ENCODE measurements around the gene VPS26C.

Gene VPS26C

DNA sequence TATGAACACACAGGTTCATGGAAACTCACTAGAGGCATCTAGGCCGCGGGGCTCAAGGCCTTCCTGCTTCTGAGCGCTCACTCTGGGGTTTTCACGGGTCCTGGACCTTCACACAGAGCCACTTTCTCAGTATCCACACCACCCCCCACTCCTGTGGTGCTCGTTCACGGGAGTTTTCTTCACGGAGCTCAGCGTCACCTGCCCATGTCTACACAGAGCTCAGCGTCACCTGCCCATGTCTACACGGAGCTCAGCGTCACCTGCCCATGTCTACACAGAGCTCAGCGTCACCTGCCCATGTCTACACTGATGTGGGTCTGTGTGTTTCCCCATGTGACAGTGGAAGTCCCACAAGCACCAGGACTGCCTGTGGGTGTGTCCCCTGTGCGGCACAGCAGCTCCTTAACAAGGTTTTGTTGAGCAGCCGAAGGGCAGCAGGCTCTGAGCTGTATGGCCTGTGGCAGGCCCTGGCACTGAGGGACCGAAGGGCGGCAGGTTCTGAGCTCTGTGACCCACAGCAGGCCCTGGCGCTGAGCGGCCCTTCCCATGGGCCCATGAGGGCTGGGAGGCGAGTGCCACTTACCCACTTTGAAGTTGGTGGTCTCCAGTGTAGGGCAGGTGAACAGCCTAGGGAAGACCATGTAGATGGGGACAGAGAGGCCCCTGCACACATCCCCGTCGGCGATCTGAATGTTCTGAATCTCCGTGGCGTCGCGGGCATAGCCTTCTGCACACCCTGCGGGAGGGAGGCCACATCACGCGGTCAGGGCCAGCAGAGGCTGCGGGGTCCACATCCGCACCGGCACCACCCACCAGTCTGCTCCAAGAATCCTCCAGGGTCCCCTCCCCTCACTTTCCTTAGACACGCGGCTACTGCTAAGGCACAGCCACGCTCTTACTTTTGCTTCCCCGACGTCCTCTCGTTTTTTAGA lies 39.8 kb downstream of the VPS26C start:
- Histone ChIP-seq H3K4me3 (ENCODE audit: insufficient read depth, low read length, poor library complexity, severe bottlenecking) (no peak overlapping the region), H3F3A (ENCODE audit: insufficient read depth) (peaks cover 11% of the 10 kb centered on the region), H3K9me3 (ENCODE audit: insufficient read depth, low read length) (no peaks in the 10 kb centered on the region), H3K9ac (ENCODE audit: low read length) (no peak overlapping the region), H3K4me2 (ENCODE audit: low read depth, low read length, poor library complexity, severe bottlenecking) (no peak overlapping the region), H3K79me2 (ENCODE audit: insufficient read depth, low read length) (peaks cover 45% of the 10 kb centered on the region), H3K27me3 (ENCODE audit: low read length) (no peaks in the 10 kb centered on the region), H2AFZ (ENCODE audit: low read depth, low read length, severe bottlenecking) (no peak overlapping the region), H3K36me3 (ENCODE audit: low read length) (peaks cover 17% of the 10 kb centered on the region; the same call in 1 of the 2 replicates), H3K9me2 (replicated peaks; ENCODE audit: insufficient read depth, low read length) (no peaks in the 10 kb centered on the region), H3K27ac (ENCODE audit: low read depth, low read length) (no peak overlapping the region), H4K20me1 (ENCODE audit: low read depth, low read length) (peaks cover 4% of the 10 kb centered on the region; the same call in 1 of the 2 replicates)
- TF ChIP-seq EZH2phosphoT487 (conservative IDR thresholded peaks at IDR 0.05; ENCODE audit: low read length): no peak
- no peak for TF ChIP-seq CTCF (IDR thresholded peaks at IDR 0.05; ENCODE audit: insufficient read depth, low read length, poor library complexity, severe bottlenecking)

DNA sequence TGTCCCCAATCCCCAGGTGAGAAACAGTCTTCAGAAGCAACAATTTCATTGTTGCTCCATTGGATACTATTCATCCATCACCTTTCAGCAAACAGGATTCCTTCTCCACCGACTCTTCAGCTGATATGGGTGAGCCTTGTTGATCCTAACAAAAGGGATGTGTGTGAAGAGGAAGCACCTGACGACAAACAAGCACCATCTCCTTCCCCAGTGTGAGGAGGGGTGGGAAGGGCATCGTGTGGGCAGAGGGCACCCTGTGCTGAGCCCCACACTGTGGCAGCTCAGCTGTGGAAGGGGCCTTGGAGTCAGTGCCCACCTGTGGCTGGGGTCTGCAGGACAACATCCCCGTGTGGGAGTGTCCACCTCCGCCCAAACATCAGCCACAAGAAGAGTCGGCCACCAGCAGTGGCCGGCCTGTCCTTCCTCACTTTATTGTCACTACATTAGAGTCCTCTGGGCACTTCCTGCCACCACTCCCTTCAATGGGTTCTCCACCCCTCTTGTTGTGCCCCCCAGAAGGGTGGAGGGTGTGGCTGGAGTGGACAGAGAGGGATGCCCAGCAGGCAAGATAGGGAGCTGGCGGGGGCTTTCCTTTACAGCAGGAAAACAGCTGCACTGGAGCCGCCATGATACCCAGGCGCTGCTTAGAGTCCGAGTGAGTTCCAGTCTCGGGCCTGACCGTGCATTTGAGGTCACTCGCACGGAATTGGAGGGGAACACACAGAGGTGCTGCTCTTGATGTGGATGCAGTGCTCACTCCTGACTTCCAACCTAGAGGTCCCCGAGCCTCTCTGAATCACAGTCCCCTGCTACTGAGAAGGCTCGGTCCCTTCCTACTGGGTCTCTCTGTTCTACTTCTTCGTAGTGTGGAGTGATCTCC lies 40.9 kb downstream of the VPS26C start:
- Histone ChIP-seq H4K20me1 (ENCODE audit: low read depth, low read length) (peaks cover 4% of the 10 kb centered on the region; the same call in 1 of the 2 replicates), H2AFZ (ENCODE audit: low read depth, low read length, severe bottlenecking) (no peak overlapping the region), H3K9me3 (ENCODE audit: insufficient read depth, low read length) (no peaks in the 10 kb centered on the region), H3K27me3 (ENCODE audit: low read length) (no peaks in the 10 kb centered on the region), H3F3A (ENCODE audit: insufficient read depth) (peaks cover 11% of the 10 kb centered on the region), H3K36me3 (ENCODE audit: low read length) (peaks cover 17% of the 10 kb centered on the region; the same call in 1 of the 2 replicates), H3K4me2 (ENCODE audit: low read depth, low read length, poor library complexity, severe bottlenecking) (no peak overlapping the region), H3K27ac (ENCODE audit: low read depth, low read length) (no peak overlapping the region), H3K9me2 (replicated peaks; ENCODE audit: insufficient read depth, low read length) (no peaks in the 10 kb centered on the region), H3K9ac (ENCODE audit: low read length) (no peak overlapping the region), H3K79me2 (ENCODE audit: insufficient read depth, low read length) (peaks cover 49% of the 10 kb centered on the region), H3K4me3 (ENCODE audit: insufficient read depth, low read length, poor library complexity, severe bottlenecking) (no peak overlapping the region)
- TF ChIP-seq CTCF (IDR thresholded peaks at IDR 0.05; ENCODE audit: insufficient read depth, low read length, poor library complexity, severe bottlenecking): no peak
- no peak for TF ChIP-seq EZH2phosphoT487 (conservative IDR thresholded peaks at IDR 0.05; ENCODE audit: low read length)

DNA sequence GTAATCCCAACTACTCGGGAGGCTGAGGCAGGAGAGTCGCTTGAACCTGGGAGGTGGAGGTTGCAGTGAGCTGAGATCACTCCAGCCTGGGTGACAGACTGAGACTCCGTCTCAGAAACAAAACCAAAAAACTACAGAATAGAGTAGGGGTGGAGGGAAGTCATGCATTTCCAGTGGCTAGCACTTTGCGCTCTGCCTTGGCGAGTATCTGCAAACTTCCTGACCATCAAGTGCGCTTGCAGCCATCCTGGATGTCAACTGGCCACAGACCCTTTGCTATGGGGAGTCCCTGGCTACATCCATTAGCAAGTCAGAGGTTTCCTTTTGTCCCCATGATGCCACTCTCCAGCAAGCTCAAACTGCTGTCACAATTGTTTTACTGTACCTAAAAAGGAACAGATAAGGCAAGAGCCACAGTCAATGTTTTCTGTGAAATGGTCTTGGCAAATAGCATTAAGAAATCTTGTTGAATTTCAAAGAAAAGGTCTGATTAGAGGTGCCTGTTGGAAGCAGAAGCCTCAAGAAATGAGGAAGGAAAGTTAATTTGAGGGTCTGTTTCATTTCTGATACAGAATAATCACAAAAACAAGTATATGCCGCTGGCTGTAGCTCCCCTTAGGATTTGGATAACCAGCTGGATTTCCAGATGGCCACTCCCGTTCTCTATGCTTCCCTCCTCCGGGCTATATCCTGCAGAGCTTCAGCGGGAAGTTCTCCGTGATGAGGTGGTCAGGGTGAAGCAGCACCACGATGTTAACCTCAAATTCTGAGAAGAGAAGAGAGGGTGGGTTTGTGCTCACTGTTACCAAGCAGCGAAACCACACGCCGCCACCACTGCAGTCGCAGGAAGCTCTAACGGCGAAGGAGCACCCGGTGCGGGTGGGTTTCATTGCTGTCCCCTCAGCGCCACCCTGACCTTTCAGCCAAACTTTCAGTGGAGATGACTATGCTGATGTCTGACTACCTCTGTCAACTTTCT lies 42.0 kb downstream of the VPS26C start:
- peaks cover 4% of the 10 kb centered on the region; the same call in 1 of the 2 replicates for H4K20me1 ChIP-seq (ENCODE audit: low read depth, low read length)
- H3K79me2 ChIP-seq (ENCODE audit: insufficient read depth, low read length): peaks cover 49% of the 10 kb centered on the region
- H2AFZ ChIP-seq (ENCODE audit: low read depth, low read length, severe bottlenecking): no peak overlapping the region
- no peak overlapping the region for H3K27ac ChIP-seq (ENCODE audit: low read depth, low read length)
- no peak overlapping the region for H3K4me2 ChIP-seq (ENCODE audit: low read depth, low read length, poor library complexity, severe bottlenecking)
- H3K9me3 ChIP-seq (ENCODE audit: insufficient read depth, low read length): no peaks in the 10 kb centered on the region
- H3K4me3 ChIP-seq (ENCODE audit: insufficient read depth, low read length, poor library complexity, severe bottlenecking): no peak overlapping the region
- TF ChIP-seq CTCF (IDR thresholded peaks at IDR 0.05; ENCODE audit: insufficient read depth, low read length, poor library complexity, severe bottlenecking) (no peak), EZH2phosphoT487 (conservative IDR thresholded peaks at IDR 0.05; ENCODE audit: low read length) (no peak)
- H3K9ac ChIP-seq (ENCODE audit: low read length): no peak overlapping the region
- no peaks in the 10 kb centered on the region for H3K27me3 ChIP-seq (ENCODE audit: low read length)
- peaks cover 11% of the 10 kb centered on the region for H3F3A ChIP-seq (ENCODE audit: insufficient read depth)
- H3K9me2 ChIP-seq (replicated peaks; ENCODE audit: insufficient read depth, low read length): no peaks in the 10 kb centered on the region
- peaks cover 13% of the 10 kb centered on the region; the same call in 1 of the 2 replicates for H3K36me3 ChIP-seq (ENCODE audit: low read length)
